ENCODE measurements around the gene GFOD2. TPM values are rescaled to one million over a fixed set of nuclear protein-coding genes. Genes with fewer than 3 reads are reported as not detected.

Gene GFOD2
- total and polyA plus RNA-seq, 11 donors, result 6.5 to 15.4 (median 9.8) TPM

DNA sequence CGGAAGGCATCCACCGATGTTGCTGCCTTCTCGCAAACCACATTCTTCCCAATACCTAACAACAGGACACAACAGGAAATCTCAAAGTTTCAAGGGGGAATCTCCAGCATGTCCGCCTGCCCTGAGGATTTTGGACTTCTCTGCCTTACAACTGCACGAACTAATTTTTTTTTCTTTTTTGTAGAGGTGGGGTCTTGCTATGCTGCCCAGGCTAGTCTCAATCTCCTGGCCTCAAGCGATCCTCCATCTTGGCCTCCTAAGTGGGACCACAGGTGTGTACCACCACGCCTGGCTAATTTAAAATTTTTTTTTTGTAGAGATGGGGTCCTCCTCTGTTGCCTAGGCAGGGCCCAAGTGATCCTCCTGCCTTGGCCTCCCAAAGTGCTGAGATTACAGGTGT lies 43.1 kb downstream of the GFOD2 start:
- 91 to 99% (median 98%) methylated on average over 7 of the region's 7 CpGs for WGBS, 4 donors
- intact Hi-C loops (cut with DNase I), result loop anchor here in 8 of 10 donors (5.0 to 10.0 kb wide), 8 partner anchors 46 to 389 kb away; partner anchors contain the start of genes RANBP10 (in 2 of the 8), TSNAXIP1 (in 2 of the 8), DDX28 (in 1 of the 8) and DUS2 (in 1 of the 8)
- TF ChIP-seq, protein P1, sequence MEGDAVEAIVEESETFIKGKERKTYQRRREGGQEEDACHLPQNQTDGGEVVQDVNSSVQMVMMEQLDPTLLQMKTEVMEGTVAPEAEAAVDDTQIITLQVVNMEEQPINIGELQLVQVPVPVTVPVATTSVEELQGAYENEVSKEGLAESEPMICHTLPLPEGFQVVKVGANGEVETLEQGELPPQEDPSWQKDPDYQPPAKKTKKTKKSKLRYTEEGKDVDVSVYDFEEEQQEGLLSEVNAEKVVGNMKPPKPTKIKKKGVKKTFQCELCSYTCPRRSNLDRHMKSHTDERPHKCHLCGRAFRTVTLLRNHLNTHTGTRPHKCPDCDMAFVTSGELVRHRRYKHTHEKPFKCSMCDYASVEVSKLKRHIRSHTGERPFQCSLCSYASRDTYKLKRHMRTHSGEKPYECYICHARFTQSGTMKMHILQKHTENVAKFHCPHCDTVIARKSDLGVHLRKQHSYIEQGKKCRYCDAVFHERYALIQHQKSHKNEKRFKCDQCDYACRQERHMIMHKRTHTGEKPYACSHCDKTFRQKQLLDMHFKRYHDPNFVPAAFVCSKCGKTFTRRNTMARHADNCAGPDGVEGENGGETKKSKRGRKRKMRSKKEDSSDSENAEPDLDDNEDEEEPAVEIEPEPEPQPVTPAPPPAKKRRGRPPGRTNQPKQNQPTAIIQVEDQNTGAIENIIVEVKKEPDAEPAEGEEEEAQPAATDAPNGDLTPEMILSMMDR (IDR thresholded peaks at IDR 0.05), result no peak
- no peak for TF ChIP-seq POLR2A (IDR thresholded peaks at IDR 0.05)
- Histone ChIP-seq H3K4me3 (no peak overlapping the region), H3K9me3 (no peaks in the 10 kb centered on the region), H3K27me3 (no peaks in the 10 kb centered on the region), H3K27ac (no peak overlapping the region), H3K4me1 (peaks cover 8 to 40% (median 23%) of the 10 kb centered on the region in 12 donors), H3K36me3 (peaks cover 0 to 18% (median 8%) of the 10 kb centered on the region in 9 donors)
- DNase-seq (no peak), ATAC-seq (no peak)

DNA sequence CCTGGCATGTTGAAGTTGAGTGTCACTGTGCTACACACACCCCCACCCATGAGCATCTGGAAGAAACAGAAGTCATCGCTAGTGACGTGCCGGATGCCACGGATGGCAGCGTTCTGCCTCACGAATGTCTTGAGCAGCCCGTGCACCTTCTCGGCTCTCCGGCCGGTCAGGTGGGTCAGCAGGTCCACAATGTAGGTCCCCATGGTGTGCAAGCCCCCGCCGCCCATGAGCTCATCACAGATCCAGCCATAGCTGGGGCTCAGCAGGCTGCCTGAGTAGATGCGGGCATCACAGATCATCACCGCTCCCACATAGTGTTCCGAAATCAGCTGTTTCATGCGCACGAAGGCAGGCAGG lies 43.6 kb downstream of the GFOD2 start:
- ATAC-seq (no peak), DNase-seq (peak in 1 of 5 donors; percentile 19)
- peaks cover 0 to 15% (median 6%) of the 10 kb centered on the region in 9 donors for H3K36me3 ChIP-seq
- H3K9me3 ChIP-seq, result no peaks in the 10 kb centered on the region
- H3K27ac ChIP-seq, result no peak overlapping the region
- 97 to 99% (median 97%) methylated on average over 16 to 17 of the region's 17 CpGs for WGBS, 4 donors
- H3K27me3 ChIP-seq, result no peaks in the 10 kb centered on the region
- intact Hi-C loops (cut with DNase I), result loop anchor here in 8 of 10 donors (5.0 to 10.0 kb wide), 8 partner anchors 47 to 389 kb away; partner anchors contain the start of genes RANBP10 (in 2 of the 8), TSNAXIP1 (in 2 of the 8), DDX28 (in 1 of the 8) and DUS2 (in 1 of the 8)
- H3K4me3 ChIP-seq, result no peak overlapping the region
- TF ChIP-seq POLR2A (IDR thresholded peaks at IDR 0.05), result no peak
- TF ChIP-seq, protein P1 (IDR thresholded peaks at IDR 0.05), result no peak
- peaks cover 8 to 40% (median 23%) of the 10 kb centered on the region in 12 donors for H3K4me1 ChIP-seq

DNA sequence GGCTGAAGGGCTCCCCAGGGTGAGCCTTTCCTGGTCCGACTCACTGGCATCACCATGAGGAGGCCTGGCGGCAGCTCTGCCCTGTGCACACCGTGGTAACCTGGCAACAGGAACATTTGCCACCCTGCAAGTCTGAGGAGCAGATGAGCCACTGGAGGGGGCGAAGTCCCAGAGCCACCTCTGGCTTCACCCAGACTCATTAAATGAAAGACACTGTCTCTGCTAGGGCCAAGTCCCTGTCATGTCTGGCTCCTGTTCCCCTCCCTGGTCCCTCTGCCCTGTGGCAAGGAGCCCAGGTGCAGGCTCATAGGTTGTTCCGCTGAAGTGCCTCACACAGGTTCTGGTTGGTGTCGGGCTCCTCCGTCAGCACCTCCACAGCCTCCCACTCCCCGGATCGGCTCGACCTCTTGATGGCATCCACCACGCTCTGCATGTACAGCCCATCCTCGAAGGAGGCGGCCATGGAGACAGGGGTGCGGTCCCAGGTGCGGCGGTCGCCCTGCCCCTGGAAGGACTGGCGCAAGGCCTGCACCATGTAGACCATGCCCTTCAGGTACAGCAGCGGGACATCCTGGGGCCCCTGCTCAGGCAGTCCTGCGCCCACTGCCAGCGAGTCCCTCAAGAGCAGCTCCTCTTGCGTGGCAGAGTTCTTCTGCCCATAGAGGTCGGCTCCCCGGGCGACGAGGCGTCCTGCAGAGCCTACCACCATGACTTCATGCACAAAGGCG lies 44.1 kb downstream of the GFOD2 start:
- Histone ChIP-seq H3K4me1 (peaks cover 8 to 40% (median 23%) of the 10 kb centered on the region in 12 donors), H3K27ac (peak overlapping the region in 11 of 12 donors; percentile 56 to 91 (median 77)), H3K36me3 (peaks cover 0 to 10% (median 2%) of the 10 kb centered on the region in 9 donors), H3K9me3 (no peaks in the 10 kb centered on the region), H3K27me3 (no peaks in the 10 kb centered on the region), H3K4me3 (no peak overlapping the region)
- intact Hi-C loops (cut with DNase I), result loop anchor here in 9 of 10 donors (5.0 to 10.0 kb wide), 13 partner anchors 42 to 390 kb away; partner anchors contain the start of genes GFOD2 (in 4 of the 9), RANBP10 (in 4 of the 9), TSNAXIP1 (in 4 of the 9) and DDX28 (in 1 of the 9)
- ATAC-seq (no peak), DNase-seq (peak in 1 of 5 donors; percentile 25)
- 93 to 96% (median 96%) methylated on average over 16 to 28 of the region's 28 CpGs for WGBS, 4 donors
- no peak for TF ChIP-seq POLR2A (IDR thresholded peaks at IDR 0.05)
- TF ChIP-seq, protein P1 (IDR thresholded peaks at IDR 0.05), result no peak

Measured in heart left ventricle (tissue), 16 donors.